Lower lobe of right lung (tissue), 2 donors: Measurements from ENCODE around the gene PEF1. TPM values are rescaled to one million over a fixed set of nuclear protein-coding genes. Genes with fewer than 3 reads are reported as not detected.

ENCODE experiments used
- ATAC-seq, 2 donors: fragments of 200-7000 bp; cut with Tn5 transposase; one replicate each; pipeline ENCODE4 v1.9.1; 2020 to 2022; ENCODE audit warnings: mild to moderate bottlenecking in 2 of 2, moderate library complexity in 2 of 2
- DNase-seq: peaks from one replicate; pipeline ENCODE4 v3.0.0-alpha.2; 2020
- H3K27ac ChIP-seq: fragments of 200-600 bp; one replicate; pipeline ENCODE4 v1.8.0; 2022
- H3K27me3 ChIP-seq: fragments of 200-600 bp; one replicate; pipeline ENCODE4 v1.8.0; 2022; ENCODE audit warnings: low read depth
- H3K36me3 ChIP-seq: fragments of 200-600 bp; one replicate; pipeline ENCODE4 v1.8.0; 2022; ENCODE audit warnings: mild to moderate bottlenecking
- H3K4me1 ChIP-seq: fragments of 200-600 bp; one replicate; pipeline ENCODE4 v1.8.0; 2022
- H3K4me3 ChIP-seq: fragments of 200-600 bp; one replicate; pipeline ENCODE4 v1.8.0; 2022; ENCODE audit warnings: mild to moderate bottlenecking
- H3K9me3 ChIP-seq: fragments of 200-600 bp; one replicate; pipeline ENCODE4 v1.8.0; 2022
- CTCF ChIP-seq: fragments of 200-600 bp; IDR thresholded peaks from one replicate; pipeline ENCODE4 v1.8.0; 2022; ENCODE audit warnings: antibody characterized with exemption, mild to moderate bottlenecking
- intact Hi-C: fragments of 100-400 bp; cut with DNase I; formaldehyde crosslinking; loops from one replicate; pipeline ENCODE4 v1.11.0; 2022
- total RNA-seq: library from RNA; stranded (reverse); fragmentation: NEBNext Ultra II Directional; extraction: Animal tissue kit (Norgen Biotek cat#: 25700); gene quantifications from one replicate; pipeline ENCODE4 v1.2.1, GENCODE V29; 2021
- donor health status: DM: no; HTN: yes; CAD: no; lungs with severe emphysema.

The PEF1 gene
- total RNA-seq, 1 donor from 2014 or later, result 61.6 TPM

GRCh38 chr1:31664528-31664927 is 19.9 kb upstream of the PEF1 start:
- H3K9me3 ChIP-seq, result no peaks in the 10 kb centered on the region

GRCh38 chr1:31663622-31664452 is 19.2 kb upstream of the PEF1 start:
- no peaks in the 10 kb centered on the region for H3K36me3 ChIP-seq
- H3K4me3 ChIP-seq, result no peak overlapping the region
- DNase-seq (peak; percentile 60), ATAC-seq (peak; percentile 54 to 56)
- no peak overlapping the region for H3K27ac ChIP-seq
- no peaks in the 10 kb centered on the region for H3K9me3 ChIP-seq
- H3K27me3 ChIP-seq, result no peaks in the 10 kb centered on the region
- peaks cover 11% of the 10 kb centered on the region for H3K4me1 ChIP-seq
- intact Hi-C loops, result no loop called here
- TF ChIP-seq CTCF, result peak; percentile 89

More at GRCh38 chr1:31664528-31664927, 19.9 kb upstream of the PEF1 start:
- ATAC-seq, result no peak
- no peak overlapping the region for H3K4me3 ChIP-seq
- DNase-seq, result no peak
- no peak for TF ChIP-seq CTCF
- H3K4me1 ChIP-seq, result peaks cover 13% of the 10 kb centered on the region
- H3K27me3 ChIP-seq, result no peaks in the 10 kb centered on the region
- H3K27ac ChIP-seq, result no peak overlapping the region
- intact Hi-C loops, result no loop called here
- H3K36me3 ChIP-seq, result no peaks in the 10 kb centered on the region

GRCh38 chr1:31662463-31662862 is 17.8 kb upstream of the PEF1 start:
- no peak for DNase-seq

GRCh38 chr1:31661856-31662255 is 17.2 kb upstream of the PEF1 start:
- intact Hi-C loops, result no loop called here
- peaks cover 3% of the 10 kb centered on the region for H3K36me3 ChIP-seq

More at GRCh38 chr1:31662463-31662862, 17.8 kb upstream of the PEF1 start:
- ATAC-seq, result no peak
- H3K4me3 ChIP-seq, result no peak overlapping the region
- no peaks in the 10 kb centered on the region for H3K27me3 ChIP-seq
- peaks cover 3% of the 10 kb centered on the region for H3K36me3 ChIP-seq
- no peaks in the 10 kb centered on the region for H3K9me3 ChIP-seq
- TF ChIP-seq CTCF, result no peak
- H3K27ac ChIP-seq, result no peak overlapping the region
- H3K4me1 ChIP-seq, result peaks cover 11% of the 10 kb centered on the region
- intact Hi-C loops, result no loop called here

GRCh38 chr1:31660871-31661455 is 16.3 kb upstream of the PEF1 start:
- intact Hi-C loops, result no loop called here

More at GRCh38 chr1:31661856-31662255, 17.2 kb upstream of the PEF1 start:
- no peak overlapping the region for H3K4me3 ChIP-seq
- no peaks in the 10 kb centered on the region for H3K9me3 ChIP-seq
- no peak overlapping the region for H3K27ac ChIP-seq
- no peak for TF ChIP-seq CTCF
- DNase-seq (no peak), ATAC-seq (no peak)
- H3K4me1 ChIP-seq, result peaks cover 8% of the 10 kb centered on the region
- H3K27me3 ChIP-seq, result no peaks in the 10 kb centered on the region

More at GRCh38 chr1:31660871-31661455, 16.3 kb upstream of the PEF1 start:
- ATAC-seq (no peak), DNase-seq (no peak)
- H3K4me1 ChIP-seq, result no peaks in the 10 kb centered on the region
- H3K36me3 ChIP-seq, result peaks cover 3% of the 10 kb centered on the region
- TF ChIP-seq CTCF, result no peak
- no peak overlapping the region for H3K27ac ChIP-seq
- no peak overlapping the region for H3K4me3 ChIP-seq
- no peaks in the 10 kb centered on the region for H3K9me3 ChIP-seq
- no peaks in the 10 kb centered on the region for H3K27me3 ChIP-seq
